K562 (cell line): ENCODE data around the gene UBAC2. TPM values are rescaled to one million over a fixed set of nuclear protein-coding genes. Genes with fewer than 3 reads are reported as not detected.

ENCODE experiments used
- ATAC-seq: fragments of 200-7000 bp; cut with Tn5 transposase; 3 replicates; pipeline ENCODE4 v1.9.1; 2020; ENCODE audit warnings: moderate library complexity
- BruUV-seq: library from RNA; stranded (reverse); fragments of 400-500 nt; replicated peaks from 2 replicates; lab custom pipeline; 2021; lab: Mats Ljungman, UMichigan
- CTCF ChIA-PET: fragments of 300-600 bp; formaldehyde crosslinking; extraction: SDS; loops from one replicate; lab custom pipeline; 2021; ENCODE audit warnings: low intra/inter-chr PET ratio; lab: Yijun Ruan, JAX
- POLR2A ChIA-PET: fragments of 300-600, 350-650 bp; sonication (Branson Sonifier 250); formaldehyde crosslinking; extraction: SDS; loops from one replicate; lab custom pipeline; 2021; ENCODE audit warnings: antibody characterized with exemption, inconsistent platforms; lab: Yijun Ruan, JAX
- DNase-seq, 4 experiments: peaks; one replicate each; pipeline versions ENCODE4 v3.0.0 to v3.0.0-alpha.2; 2011 to 2018; ENCODE audit warnings: low spot score in 3 of 4, mixed read lengths in 3 of 4; ENCODE audit errors: extremely low read depth in 1 of 4
- FAIRE-seq: peaks from 2 replicates; lab custom pipeline; 2011; peaks lifted over from hg19 to GRCh38; lab: Jason Lieb, UNC
- H2AFZ ChIP-seq: 2 replicates; pipeline ENCODE4 v1.6.0; 2011; ENCODE audit warnings: low read depth, low read length, control low read depth, inconsistent platforms
- H3K27ac ChIP-seq: fragments of 200-600 bp; 3 replicates; pipeline ENCODE4 v1.8.0; 2011; ENCODE audit warnings: low read depth, mild to moderate bottlenecking, control low read depth, inconsistent platforms, low read length, moderate library complexity, mixed read lengths; ENCODE audit errors: extremely low read depth
- H3K27me3 ChIP-seq, 2 experiments: fragments of 300-600 bp in 1 of 2; 2 replicates in 1 of 2; 3 replicates in 1 of 2; pipeline versions ENCODE4 v1.6.0 to v1.8.0; 2011; ENCODE audit warnings: inconsistent platforms in 2 of 2, low read length in 2 of 2, mild to moderate bottlenecking in 1 of 2, mixed read lengths in 1 of 2, moderate library complexity in 1 of 2; ENCODE audit not compliant: control insufficient read depth in 2 of 2, insufficient read depth in 2 of 2
- H3K36me3 ChIP-seq: fragments of 300-600 bp; 3 replicates; pipeline ENCODE4 v1.8.0; 2011; ENCODE audit warnings: mild to moderate bottlenecking, low read length, inconsistent platforms; ENCODE audit not compliant: control insufficient read depth, insufficient read depth
- H3K4me1 ChIP-seq, 2 experiments: fragments of 200-600 bp in 1 of 2; replicated peaks in 1 of 2; 2 replicates in 1 of 2; 3 replicates in 1 of 2; pipeline versions ENCODE4 v1.5.1 to v1.8.0; 2011; ENCODE audit warnings: inconsistent platforms in 2 of 2, low read length in 2 of 2, mild to moderate bottlenecking in 1 of 2, mixed read lengths in 1 of 2, moderate library complexity in 1 of 2; ENCODE audit not compliant: control insufficient read depth in 2 of 2, insufficient read depth in 2 of 2
- H3K4me2 ChIP-seq: 2 replicates; pipeline ENCODE4 v1.6.1; 2011; ENCODE audit warnings: low read length, control low read depth, inconsistent platforms, mixed read lengths; ENCODE audit not compliant: insufficient read depth
- H3K4me3 ChIP-seq: fragments of 200-600 bp; sonication (generic), shearing (Covaris generic); 2 replicates; pipeline ENCODE4 v1.5.1; 2016; ENCODE audit warnings: control low read depth, inconsistent platforms
- H3K79me2 ChIP-seq: fragments of 200-600 bp; 3 replicates; pipeline ENCODE4 v1.8.0; 2011; ENCODE audit warnings: low read length, inconsistent platforms; ENCODE audit not compliant: control insufficient read depth, insufficient read depth
- H3K9ac ChIP-seq, 2 experiments: 2 replicates each; pipeline versions ENCODE4 v1.6.0 to v1.6.1; 2011; ENCODE audit warnings: low read depth in 2 of 2, low read length in 2 of 2, control low read depth in 1 of 2, inconsistent platforms in 1 of 2, mild to moderate bottlenecking in 1 of 2, mixed read lengths in 1 of 2; ENCODE audit not compliant: insufficient read depth in 1 of 2
- H3K9me1 ChIP-seq: one replicate; pipeline ENCODE4 v1.6.0; 2011; ENCODE audit warnings: inconsistent platforms, mild to moderate bottlenecking, low read length, moderate library complexity; ENCODE audit not compliant: control insufficient read depth, insufficient read depth
- H3K9me3 ChIP-seq: replicated peaks from 2 replicates; pipeline ENCODE4 v1.5.1; 2011; ENCODE audit warnings: low read depth, low read length, inconsistent platforms; ENCODE audit not compliant: control insufficient read depth, insufficient read depth
- H4K20me1 ChIP-seq: replicated peaks from 2 replicates; pipeline ENCODE4 v1.6.1; 2011; ENCODE audit warnings: low read length, inconsistent platforms, mixed read lengths; ENCODE audit not compliant: control insufficient read depth, insufficient read depth
- BRF1 ChIP-seq: IDR thresholded peaks from 3 replicates; pipeline ENCODE4 v1.6.1; 2011; ENCODE audit warnings: borderline replicate concordance, mild to moderate bottlenecking; ENCODE audit not compliant: insufficient read length; ENCODE audit errors: extremely low read depth
- CBX1 ChIP-seq: sonication (generic); IDR thresholded peaks from 2 replicates; pipeline ENCODE4 v1.6.1; 2016; ENCODE audit warnings: antibody characterized with exemption, low read depth, mild to moderate bottlenecking
- SAP30 ChIP-seq: fragments of 200-600 bp; sonication (generic); IDR thresholded peaks from 2 replicates; pipeline ENCODE4 v1.6.1; 2012; ENCODE audit warnings: borderline replicate concordance, low read depth, mild to moderate bottlenecking, moderate library complexity, low read length, control low read depth, inconsistent platforms; ENCODE audit not compliant: insufficient read depth, poor library complexity, severe bottlenecking
- SLC30A9 ChIP-seq: fragments of 250-450 bp; sonication (Bioruptor Pico); IDR thresholded peaks from 2 replicates; pipeline ENCODE4 v1.8.0; 2022; ENCODE audit warnings: mild to moderate bottlenecking, moderate library complexity
- TCF7L2 ChIP-seq: fragments of 150-350 bp; IDR thresholded peaks from 2 replicates; pipeline ENCODE4 v1.6.1; 2016; ENCODE audit warnings: low read depth, mild to moderate bottlenecking, low read length, moderate library complexity
- U2AF1 ChIP-seq: fragments of 200-400 bp; formaldehyde crosslinking; optimal IDR thresholded peaks from 2 replicates; pipeline ENCODE3; 2017; ENCODE audit warnings: mild to moderate bottlenecking, low read depth, low read length, moderate library complexity
- ZNF143 ChIP-seq: sonication (generic); formaldehyde crosslinking; IDR thresholded peaks from 2 replicates; pipeline ENCODE4 v1.9.0; 2022; ENCODE audit warnings: mild to moderate bottlenecking, missing genetic modification reagents
- ZNF444 ChIP-seq: fragments of 250-450 bp; sonication (Bioruptor Pico); IDR thresholded peaks from 2 replicates; pipeline ENCODE4 v1.4.0; 2020; ENCODE audit warnings: mild to moderate bottlenecking, moderate library complexity
- ZNF592 ChIP-seq: fragments of 450-650 bp; IDR thresholded peaks from 2 replicates; pipeline ENCODE4 v1.6.1; 2017; ENCODE audit warnings: antibody characterized with exemption, mild to moderate bottlenecking
- WGBS: fragments of 100-300 bp; shearing (Covaris generic); methylation state at CpG from one replicate; pipeline ENCODE4 v1.1.6; 2016; ENCODE audit warnings: low coverage, mixed read lengths; ENCODE audit not compliant: insufficient coverage; ENCODE audit errors: missing lambda C conversion rate; 5-methylcytosine and 5-hydroxymethylcytosine counted together
- in situ Hi-C: fragments of 300-500 bp; cut with MboI; formaldehyde crosslinking; loops from 4 replicates; pipeline ENCODE4 v1.15.0; 2018; ENCODE audit warnings: inconsistent platforms, mixed read lengths
- intact Hi-C: fragments of 100-400 bp; cut with micrococcal nuclease; formaldehyde crosslinking; loops from 2 replicates; pipeline ENCODE4 v1.14.2; 2022
- polyA plus RNA-seq, 8 experiments: library from polyadenylated mRNA; depleted of rRNA in 4 of 8; stranded (reverse) in 5 of 8; unstranded in 3 of 8; fragments of >200 nt; fragmentation: Nextera tagmentation in 2 of 8; fragmentation: Illumina TruSeq in 1 of 8; extraction: Ambion mirVana in 2 of 8; extraction: Trizol in 1 of 8; gene quantifications; 2 replicates each; pipeline versions ENCODE4 v1.2.1 to v1.2.3, GENCODE V29; 2011 to 2014; ENCODE audit warnings: inconsistent platforms in 1 of 8, missing spikeins in 1 of 8
- total RNA-seq, 7 experiments: library from RNA; depleted of rRNA in 6 of 7; stranded (reverse); fragments of >200 nt in 6 of 7; fragmentation: Illumina TruSeq in 2 of 7; extraction: Trizol in 2 of 7; gene quantifications; 2 replicates each; pipeline versions ENCODE4 v1.2.1 to v1.2.3, GENCODE V29; 2011 to 2021; ENCODE audit warnings: low replicate concordance in 1 of 7

The UBAC2 gene
- total and polyA plus RNA-seq, 9 of the 15 experiments (the other 6 are each of a cell fraction or from before 2014, with no cell fraction given) = 6.0 to 84.1 (median 32.3) TPM

DNA sequence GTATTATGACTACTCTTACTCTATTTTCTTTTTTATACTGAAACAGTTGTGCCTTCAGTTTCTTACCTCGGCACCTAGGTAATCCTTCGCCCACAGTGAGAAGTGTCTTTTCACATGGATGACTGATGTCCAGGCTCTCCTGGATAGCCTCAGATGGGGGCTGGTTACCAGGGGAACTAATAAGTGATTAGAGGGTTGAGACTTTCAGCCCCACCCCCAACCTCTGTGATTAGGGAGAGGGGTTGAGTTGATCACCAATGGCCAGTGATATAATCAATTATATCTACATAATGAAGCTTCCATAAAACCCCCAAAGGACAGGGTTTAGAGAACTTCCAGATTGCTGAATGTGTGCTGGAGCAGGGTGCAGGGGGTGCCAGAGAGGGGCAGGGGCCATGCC, 149.5 kb downstream of the UBAC2 start:
- no TSS peak for BruUV-seq
- TF ChIP-seq TCF7L2 = no peak
- TF ChIP-seq ZNF592 = no peak
- TF ChIP-seq ZNF444 = no peak
- TF ChIP-seq U2AF1 = no peak
- no peak for TF ChIP-seq ZNF143 (CRISPR knock-in tag)
- no peak for TF ChIP-seq SLC30A9 (CRISPR knock-in tag)
- TF ChIP-seq BRF1 = no peak
- no peak for TF ChIP-seq CBX1
- no peak for TF ChIP-seq SAP30
- Histone ChIP-seq H3K36me3 (peaks cover 39% of the 10 kb centered on the region; the same call in 2 of the 3 replicates), H2AFZ (no peak overlapping the region), H3K9me3 (no peaks in the 10 kb centered on the region), H3K9me1 (peaks cover 4% of the 10 kb centered on the region), H3K27ac (no peak overlapping the region), H3K9ac (no peak overlapping the region), H3K79me2 (no peaks in the 10 kb centered on the region), H3K4me2 (no peak overlapping the region), H4K20me1 (no peaks in the 10 kb centered on the region; the same call in 1 of the 2 replicates), H3K4me3 (no peak overlapping the region), H3K4me1 (no peaks in the 10 kb centered on the region), H3K27me3 (no peaks in the 10 kb centered on the region)
- FAIRE-seq = no peak
- in situ Hi-C loops (no loop called here), intact Hi-C loops (no loop called here)
- ChIA-PET POLR2A (no interaction called here), CTCF (no interaction called here)
- no peak for ATAC-seq
- DNase-seq = no peak
- WGBS = 95% methylated on average over 2 of the region's 2 CpGs
